Neural progenitor cell (in vitro differentiated cells): ENCODE results near the gene IFT88. TPM values are rescaled to one million over a fixed set of nuclear protein-coding genes. Genes with fewer than 3 reads are reported as not detected.

Experiments
- DNase-seq: peaks from one replicate; pipeline ENCODE4 v3.0.0-alpha.2; 2016; ENCODE audit warnings: low spot score
- H2AFZ ChIP-seq: fragments of 200-600 bp; sonication (generic); replicated peaks from 2 replicates; pipeline ENCODE4 v1.6.1; 2016; ENCODE audit warnings: antibody characterized with exemption
- H3F3A ChIP-seq: fragments of 200-600 bp; sonication (generic); 2 replicates; pipeline ENCODE4 v1.6.1; 2016; ENCODE audit warnings: antibody characterized with exemption, low read depth
- H3K27ac ChIP-seq: fragments of 200-600 bp; sonication (generic); 2 replicates; pipeline ENCODE4 v1.5.1; 2016; ENCODE audit warnings: mild to moderate bottlenecking
- H3K27me3 ChIP-seq: fragments of 200-600 bp; sonication (generic); 2 replicates; pipeline ENCODE4 v1.6.1; 2016; ENCODE audit warnings: mild to moderate bottlenecking, moderate library complexity
- H3K36me3 ChIP-seq: fragments of 200-600 bp; sonication (generic); 2 replicates; pipeline ENCODE4 v1.5.1; 2016
- H3K4me1 ChIP-seq: fragments of 200-600 bp; sonication (generic); 2 replicates; pipeline ENCODE4 v1.6.1; 2016; ENCODE audit warnings: mixed run types
- H3K4me2 ChIP-seq: fragments of 200-600 bp; sonication (generic); 2 replicates; pipeline ENCODE4 v1.6.1; 2016
- H3K4me3 ChIP-seq: fragments of 200-600 bp; sonication (generic); 2 replicates; pipeline ENCODE4 v1.5.1; 2016
- H3K79me2 ChIP-seq: fragments of 200-600 bp; sonication (generic); 2 replicates; pipeline ENCODE4 v1.6.1; 2016; ENCODE audit warnings: low read depth
- H3K9ac ChIP-seq: fragments of 200-600 bp; sonication (generic); 2 replicates; pipeline ENCODE4 v1.6.1; 2016
- H3K9me3 ChIP-seq: fragments of 200-600 bp; sonication (generic); 2 replicates; pipeline ENCODE4 v1.5.1; 2016; ENCODE audit warnings: low read depth
- H4K20me1 ChIP-seq: fragments of 200-600 bp; sonication (generic); 2 replicates; pipeline ENCODE4 v1.6.1; 2016; ENCODE audit warnings: low read depth
- H3K27ac Mint-ChIP-seq: 3 replicates; pipeline ENCODE4 v1.8.0; 2021; ENCODE audit warnings: mixed read lengths
- H3K27me3 Mint-ChIP-seq: 2 replicates; pipeline ENCODE4 v1.8.0; 2022; ENCODE audit warnings: low read depth, mild to moderate bottlenecking, inconsistent platforms, moderate library complexity, mixed read lengths; ENCODE audit not compliant: insufficient read depth
- H3K36me3 Mint-ChIP-seq: 3 replicates; pipeline ENCODE4 v1.8.0; 2021; ENCODE audit warnings: mixed read lengths
- H3K4me1 Mint-ChIP-seq: 3 replicates; pipeline ENCODE4 v1.8.0; 2021; ENCODE audit warnings: mixed read lengths
- H3K4me3 Mint-ChIP-seq: 3 replicates; pipeline ENCODE4 v1.8.0; 2021; ENCODE audit warnings: mild to moderate bottlenecking, moderate library complexity, mixed read lengths
- H3K9me3 Mint-ChIP-seq: 3 replicates; pipeline ENCODE4 v1.8.0; 2020; ENCODE audit warnings: mixed read lengths
- EZH2 ChIP-seq: fragments of 200-600 bp; sonication (generic); IDR thresholded peaks from 2 replicates; pipeline ENCODE4 v1.6.1; 2017; ENCODE audit warnings: antibody characterized with exemption, mild to moderate bottlenecking, moderate library complexity
- EZH2phosphoT487 ChIP-seq: fragments of 200-600 bp; sonication (generic); IDR thresholded peaks from 2 replicates; pipeline ENCODE4 v1.6.1; 2017; ENCODE audit warnings: antibody characterized with exemption
- total RNA-seq: library from RNA; depleted of rRNA; stranded (reverse); fragments of >200 nt; gene quantifications from 2 replicates; pipeline ENCODE4 v1.2.3, GENCODE V29; 2015; ENCODE audit warnings: low replicate concordance
- TF ChIP-seq, protein P1 (sequence below): fragments of 200-600 bp; sonication (generic); IDR thresholded peaks from 2 replicates; pipeline ENCODE4 v1.5.1; 2017; ENCODE audit warnings: antibody characterized with exemption, mild to moderate bottlenecking

IFT88 gene, protein sequence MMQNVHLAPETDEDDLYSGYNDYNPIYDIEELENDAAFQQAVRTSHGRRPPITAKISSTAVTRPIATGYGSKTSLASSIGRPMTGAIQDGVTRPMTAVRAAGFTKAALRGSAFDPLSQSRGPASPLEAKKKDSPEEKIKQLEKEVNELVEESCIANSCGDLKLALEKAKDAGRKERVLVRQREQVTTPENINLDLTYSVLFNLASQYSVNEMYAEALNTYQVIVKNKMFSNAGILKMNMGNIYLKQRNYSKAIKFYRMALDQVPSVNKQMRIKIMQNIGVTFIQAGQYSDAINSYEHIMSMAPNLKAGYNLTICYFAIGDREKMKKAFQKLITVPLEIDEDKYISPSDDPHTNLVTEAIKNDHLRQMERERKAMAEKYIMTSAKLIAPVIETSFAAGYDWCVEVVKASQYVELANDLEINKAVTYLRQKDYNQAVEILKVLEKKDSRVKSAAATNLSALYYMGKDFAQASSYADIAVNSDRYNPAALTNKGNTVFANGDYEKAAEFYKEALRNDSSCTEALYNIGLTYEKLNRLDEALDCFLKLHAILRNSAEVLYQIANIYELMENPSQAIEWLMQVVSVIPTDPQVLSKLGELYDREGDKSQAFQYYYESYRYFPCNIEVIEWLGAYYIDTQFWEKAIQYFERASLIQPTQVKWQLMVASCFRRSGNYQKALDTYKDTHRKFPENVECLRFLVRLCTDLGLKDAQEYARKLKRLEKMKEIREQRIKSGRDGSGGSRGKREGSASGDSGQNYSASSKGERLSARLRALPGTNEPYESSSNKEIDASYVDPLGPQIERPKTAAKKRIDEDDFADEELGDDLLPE
- 13.8 and 18.4 TPM in 2 replicates for total RNA-seq

- Histone ChIP-seq H3K36me3 (no peaks in the 10 kb centered on the region), H3K79me2 (peaks cover 14% of the 10 kb centered on the region), H3K4me3 (peak within 1 kb of the TSS; percentile 64), H3K4me2 (peak within 1 kb of the TSS; percentile 95), H3F3A (peaks cover 14% of the 10 kb centered on the region), H3K9ac (peak within 1 kb of the TSS; percentile 49), H3K4me1 (peaks cover 7% of the 10 kb centered on the region), H3K27ac (peak within 1 kb of the TSS; percentile 83), H3K9me3 (no peaks in the 10 kb centered on the region), H2AFZ (peak within 1 kb of the TSS; percentile 84), H3K27me3 (no peaks in the 10 kb centered on the region), H4K20me1 (no peaks in the 10 kb centered on the region)
- H3K4me3 Mint-ChIP-seq, result peak within 1 kb of the TSS; percentile 89
- peaks cover 18% of the 10 kb centered on the region for H3K9me3 Mint-ChIP-seq
- TF ChIP-seq EZH2phosphoT487 (no peak), EZH2 (peak; percentile 54)
- TF ChIP-seq, protein P1, sequence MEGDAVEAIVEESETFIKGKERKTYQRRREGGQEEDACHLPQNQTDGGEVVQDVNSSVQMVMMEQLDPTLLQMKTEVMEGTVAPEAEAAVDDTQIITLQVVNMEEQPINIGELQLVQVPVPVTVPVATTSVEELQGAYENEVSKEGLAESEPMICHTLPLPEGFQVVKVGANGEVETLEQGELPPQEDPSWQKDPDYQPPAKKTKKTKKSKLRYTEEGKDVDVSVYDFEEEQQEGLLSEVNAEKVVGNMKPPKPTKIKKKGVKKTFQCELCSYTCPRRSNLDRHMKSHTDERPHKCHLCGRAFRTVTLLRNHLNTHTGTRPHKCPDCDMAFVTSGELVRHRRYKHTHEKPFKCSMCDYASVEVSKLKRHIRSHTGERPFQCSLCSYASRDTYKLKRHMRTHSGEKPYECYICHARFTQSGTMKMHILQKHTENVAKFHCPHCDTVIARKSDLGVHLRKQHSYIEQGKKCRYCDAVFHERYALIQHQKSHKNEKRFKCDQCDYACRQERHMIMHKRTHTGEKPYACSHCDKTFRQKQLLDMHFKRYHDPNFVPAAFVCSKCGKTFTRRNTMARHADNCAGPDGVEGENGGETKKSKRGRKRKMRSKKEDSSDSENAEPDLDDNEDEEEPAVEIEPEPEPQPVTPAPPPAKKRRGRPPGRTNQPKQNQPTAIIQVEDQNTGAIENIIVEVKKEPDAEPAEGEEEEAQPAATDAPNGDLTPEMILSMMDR, result no peak
- peaks cover 9% of the 10 kb centered on the region for H3K4me1 Mint-ChIP-seq
- peaks cover 25% of the 10 kb centered on the region for H3K36me3 Mint-ChIP-seq
- H3K27me3 Mint-ChIP-seq, result peaks cover 7% of the 10 kb centered on the region
- H3K27ac Mint-ChIP-seq, result peak within 1 kb of the TSS; percentile 98
- DNase-seq, result peak; percentile 95
Measured at GRCh38 chr13:20566898-20567874, at the start of gene IFT88. TSS of gene IFT88 (plus strand) at chr13:20567157. CDS start at chr13:20574386, 7,229 bp downstream.

DNA sequence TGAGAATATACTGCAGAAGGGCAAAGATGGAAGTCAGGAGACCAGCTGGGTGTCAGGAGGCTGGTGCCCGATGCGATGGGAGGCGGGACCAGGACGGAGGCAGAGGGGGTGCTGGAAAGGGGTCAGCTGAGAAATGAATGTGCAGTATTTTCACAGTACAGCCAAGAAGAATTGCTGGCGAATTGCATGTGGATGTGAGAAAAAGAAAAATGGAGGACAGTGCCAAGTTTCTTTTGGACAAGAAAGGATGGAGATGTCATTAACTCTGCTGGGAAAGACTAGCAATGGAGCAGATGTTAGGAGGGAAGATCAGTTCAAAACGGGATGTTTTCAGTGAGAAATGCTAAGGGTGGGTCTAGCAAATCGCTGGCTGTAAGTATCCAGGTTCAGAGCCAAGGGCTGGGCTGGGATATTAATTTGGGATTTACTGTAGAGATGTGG lies 48.3 kb upstream of the IFT88 start:
- no peak for TF ChIP-seq EZH2
- TF ChIP-seq, protein P1, result no peak
- TF ChIP-seq EZH2phosphoT487, result no peak
- no peak overlapping the region for H3K4me3 Mint-ChIP-seq
- H3K4me1 Mint-ChIP-seq, result peaks cover 8% of the 10 kb centered on the region
- H3K9me3 Mint-ChIP-seq, result no peaks in the 10 kb centered on the region
- Histone ChIP-seq H3K79me2 (no peaks in the 10 kb centered on the region), H3K27me3 (peaks cover 6% of the 10 kb centered on the region), H3K9ac (no peak overlapping the region), H3F3A (no peaks in the 10 kb centered on the region), H3K4me2 (no peak overlapping the region), H3K4me3 (no peak overlapping the region), H3K36me3 (no peaks in the 10 kb centered on the region), H3K4me1 (no peaks in the 10 kb centered on the region), H2AFZ (no peak overlapping the region), H4K20me1 (no peaks in the 10 kb centered on the region), H3K9me3 (no peaks in the 10 kb centered on the region), H3K27ac (no peak overlapping the region)
- DNase-seq, result no peak
- H3K27ac Mint-ChIP-seq, result no peak overlapping the region
- peaks cover 6% of the 10 kb centered on the region for H3K27me3 Mint-ChIP-seq
- no peaks in the 10 kb centered on the region for H3K36me3 Mint-ChIP-seq

DNA sequence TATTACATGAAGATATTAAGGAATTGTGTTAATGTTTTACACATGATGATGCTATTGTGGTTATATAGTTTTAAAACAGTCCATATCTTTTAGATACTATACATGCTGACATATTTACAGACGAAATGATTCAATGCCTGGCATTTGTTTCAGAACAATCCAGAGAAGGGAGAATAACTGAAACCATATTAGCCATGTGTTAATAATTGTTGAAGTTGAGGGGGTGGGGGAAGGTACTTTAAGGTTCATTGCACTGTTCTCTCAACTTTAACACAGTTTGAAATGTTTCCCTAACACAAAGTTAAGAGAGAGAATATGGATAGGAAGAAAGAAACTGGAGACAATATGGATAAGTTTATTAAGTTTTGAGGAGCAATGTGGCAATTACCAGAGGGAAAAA lies 47.1 kb upstream of the IFT88 start:
- Histone ChIP-seq H2AFZ (no peak overlapping the region), H3K4me1 (no peaks in the 10 kb centered on the region), H3K4me2 (no peak overlapping the region), H3K27me3 (peaks cover 18% of the 10 kb centered on the region), H3K27ac (no peak overlapping the region), H3K9me3 (no peaks in the 10 kb centered on the region), H4K20me1 (no peaks in the 10 kb centered on the region), H3F3A (no peaks in the 10 kb centered on the region), H3K36me3 (no peaks in the 10 kb centered on the region), H3K4me3 (no peak overlapping the region), H3K79me2 (no peaks in the 10 kb centered on the region), H3K9ac (no peak overlapping the region)
- Mint-ChIP-seq H3K27me3 (peaks cover 9% of the 10 kb centered on the region), H3K4me1 (peaks cover 11% of the 10 kb centered on the region), H3K36me3 (no peaks in the 10 kb centered on the region), H3K9me3 (no peaks in the 10 kb centered on the region), H3K27ac (no peak overlapping the region), H3K4me3 (no peak overlapping the region)
- TF ChIP-seq EZH2 (no peak), EZH2phosphoT487 (no peak)
- TF ChIP-seq, protein P1, result no peak
- no peak for DNase-seq
